Measurements from ENCODE around the gene PATE4.
"Not testable (repeated sequence)": the region's sequence is repeated elsewhere in the genome, so short reads cannot be mapped to it uniquely, and the experiment has no call there.

The PATE4 gene, protein sequence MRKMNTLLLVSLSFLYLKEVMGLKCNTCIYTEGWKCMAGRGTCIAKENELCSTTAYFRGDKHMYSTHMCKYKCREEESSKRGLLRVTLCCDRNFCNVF

DNA sequence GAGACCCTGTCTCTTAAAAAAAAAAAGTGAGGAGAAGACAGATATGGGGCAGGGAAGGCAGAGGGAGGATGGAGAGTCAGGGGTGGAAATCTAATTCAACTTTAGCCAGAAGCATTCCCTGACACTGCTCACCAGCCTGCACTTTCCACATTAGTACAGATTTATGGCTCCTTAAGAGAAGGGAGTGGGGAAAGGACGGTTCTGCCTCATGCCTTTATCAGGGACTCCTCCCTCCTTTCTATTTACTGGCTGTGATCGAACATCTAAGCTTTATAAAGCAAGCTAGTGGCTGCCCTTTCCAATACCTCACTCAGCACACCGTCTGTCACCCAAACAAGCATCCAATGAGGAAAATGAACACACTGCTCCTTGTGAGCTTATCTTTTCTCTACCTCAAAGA lies at the start of gene PATE4:
Gene PATE4, plus strand, starts transcription at position 301 of the 400 bp plus-strand sequence. Its CDS starts 44 bp downstream, at position 345.
- no peak for DNase-seq

DNA sequence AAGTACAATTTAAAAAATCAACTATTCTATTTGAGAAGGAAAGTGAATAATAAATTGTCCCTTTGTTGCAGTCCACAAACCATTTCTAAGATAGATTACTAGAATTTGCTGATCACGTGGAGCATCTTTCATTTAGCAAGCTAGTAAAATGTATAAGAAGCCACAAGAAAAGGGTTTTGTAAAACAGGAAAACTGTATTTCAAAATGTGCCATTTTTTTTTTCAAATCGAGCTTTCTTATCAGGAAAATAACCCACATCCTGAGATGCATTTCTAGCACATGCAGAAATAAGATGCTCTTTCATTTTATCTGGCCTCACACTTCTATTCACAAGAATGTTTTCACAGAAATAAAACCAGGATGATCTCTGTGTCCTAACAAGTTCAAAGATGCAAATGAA lies 48.4 kb upstream of the PATE4 start:
- no peak for DNase-seq

GRCh38 chr11:125787827-125788226 lies 45.3 kb upstream of the PATE4 start, which contains the start of gene PATE3:
Gene PATE3 (plus strand): TSS chr11:125788127. CDS start chr11:125788152, 25 bp downstream.
- no peak for DNase-seq

DNA sequence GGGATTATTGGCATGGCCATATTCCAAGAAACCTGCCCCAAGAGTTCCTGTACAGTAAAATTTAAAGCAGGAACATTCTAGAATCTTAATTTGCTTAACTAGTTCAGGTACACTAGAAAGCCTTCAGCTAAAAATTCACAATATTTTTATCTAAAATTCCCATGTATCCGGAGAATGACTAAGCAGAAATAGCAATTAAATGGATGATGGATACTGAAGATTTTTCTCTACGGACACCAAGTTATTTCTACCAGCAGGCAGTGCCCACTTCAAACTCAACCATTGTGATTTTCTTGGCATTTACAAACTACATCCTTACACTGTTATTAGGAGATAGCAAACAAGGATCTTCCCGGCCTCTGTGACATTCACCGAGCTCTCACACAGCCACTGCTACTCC lies 42.3 kb upstream of the PATE4 start:
- no peak for DNase-seq

GRCh38 chr11:125797641-125798040 lies 35.5 kb upstream of the PATE4 start:
- no peak for DNase-seq

DNA sequence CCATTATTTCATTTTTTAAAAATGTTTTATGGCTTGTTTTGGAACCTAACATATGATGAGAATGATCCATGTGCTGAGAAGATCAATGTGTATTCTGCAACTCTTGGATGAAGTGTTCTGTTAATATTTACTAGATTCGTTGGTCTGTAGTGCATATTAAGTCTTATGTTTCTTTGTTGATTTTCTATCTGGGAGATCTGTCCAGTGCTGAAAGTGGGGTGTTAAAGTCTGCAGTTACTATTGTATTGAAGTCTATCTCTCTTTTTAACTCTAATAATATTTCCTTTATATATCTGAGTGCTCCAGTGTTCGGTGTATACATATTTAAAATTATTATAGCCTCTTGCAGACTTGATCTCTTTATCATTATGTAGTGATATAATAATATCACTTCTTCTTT lies 33.3 kb upstream of the PATE4 start:
- no peak for DNase-seq

DNA sequence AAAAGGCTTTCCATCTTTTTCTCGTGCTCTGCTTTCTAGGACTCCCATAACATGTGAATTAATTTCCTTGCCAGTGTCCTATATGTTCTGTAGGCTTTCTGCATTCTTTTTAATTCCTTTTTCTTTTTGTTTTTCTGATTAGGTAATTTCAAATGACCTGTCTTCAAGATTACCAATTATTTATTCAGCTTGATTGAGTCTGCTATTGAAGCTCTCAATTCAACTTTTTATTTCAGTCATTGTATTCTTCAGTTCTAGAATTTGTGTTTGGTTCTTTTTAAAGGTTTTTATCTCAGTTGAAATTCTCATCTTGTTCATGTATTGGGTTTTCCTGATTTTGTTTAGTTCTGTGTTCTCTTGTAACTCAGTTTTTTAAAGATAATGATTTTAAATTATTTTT lies 30.7 kb upstream of the PATE4 start:
- no peak for DNase-seq

GRCh38 chr11:125807909-125808308 lies 25.2 kb upstream of the PATE4 start:
- no peak for DNase-seq

DNA sequence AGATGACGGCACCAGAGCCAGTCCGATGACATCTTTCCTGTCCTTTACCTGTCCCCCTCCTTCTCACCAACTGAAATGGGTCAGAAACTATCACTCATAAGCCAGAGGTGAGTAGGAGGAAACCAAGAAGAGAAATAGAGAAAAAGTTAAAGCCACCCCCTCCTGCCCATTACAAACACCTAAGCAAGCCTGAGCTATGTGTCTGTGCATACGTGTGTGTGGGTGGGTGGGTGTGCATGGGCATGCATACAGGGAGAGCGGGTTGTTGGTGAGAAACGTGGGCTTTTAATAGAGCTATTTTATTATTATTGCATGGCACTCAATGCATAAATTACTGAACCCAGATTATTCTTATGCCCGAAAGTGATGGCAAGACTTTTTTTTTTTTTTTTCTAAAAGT lies 2.6 kb downstream of the PATE4 start:
- no peak for DNase-seq

GRCh38 chr11:125842321-125842948 lies 9.3 kb downstream of the PATE4 start:
- no peak for DNase-seq

DNA sequence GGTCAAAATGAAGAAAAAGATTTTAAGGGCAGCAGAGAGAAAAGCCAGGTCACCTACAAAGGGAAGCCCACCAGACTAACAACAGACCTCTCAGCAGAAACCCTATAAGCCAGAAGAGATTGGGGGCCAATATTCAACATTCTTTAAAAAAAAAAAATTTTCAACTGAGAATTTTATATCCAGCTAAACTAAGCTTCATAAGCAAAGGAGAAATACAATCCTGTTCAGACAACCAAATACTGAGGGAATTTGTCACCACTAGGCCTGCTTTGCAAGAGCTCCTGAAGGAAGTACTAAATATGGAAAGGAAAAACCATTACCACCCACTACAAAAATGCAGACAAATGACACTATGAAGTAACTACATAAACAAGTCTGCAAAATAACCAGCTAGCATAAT lies 13.1 kb downstream of the PATE4 start:
- no peak for DNase-seq

DNA sequence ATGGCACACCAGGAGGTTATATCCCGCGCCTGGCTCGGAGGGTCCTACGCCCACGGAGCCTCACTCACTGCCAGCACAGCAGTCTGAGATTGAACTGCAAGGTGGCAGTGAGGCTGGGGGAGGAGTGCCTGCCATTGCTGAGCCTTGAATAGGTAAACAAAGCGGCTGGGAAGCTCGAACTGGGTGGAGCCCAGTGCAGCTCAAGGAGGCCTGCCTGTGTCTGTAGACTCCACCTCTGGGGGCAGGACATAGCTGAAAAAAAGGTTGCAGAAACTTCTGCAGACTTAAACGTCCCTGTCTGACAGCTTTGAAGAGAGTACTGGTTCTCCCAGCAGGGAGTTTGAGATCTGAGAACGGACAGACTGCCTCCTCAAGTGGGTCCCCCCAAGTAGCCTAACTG lies 24.6 kb downstream of the PATE4 start:
- DNase-seq = not testable (repeated sequence)

- not testable (repeated sequence) for DNase-seq
These were observed 29.7 kb downstream of the PATE4 start for GRCh38 chr11:125862786-125863185.

- DNase-seq = not testable (repeated sequence)
These were observed 32.2 kb downstream of the PATE4 start for GRCh38 chr11:125865354-125865753.

DNA sequence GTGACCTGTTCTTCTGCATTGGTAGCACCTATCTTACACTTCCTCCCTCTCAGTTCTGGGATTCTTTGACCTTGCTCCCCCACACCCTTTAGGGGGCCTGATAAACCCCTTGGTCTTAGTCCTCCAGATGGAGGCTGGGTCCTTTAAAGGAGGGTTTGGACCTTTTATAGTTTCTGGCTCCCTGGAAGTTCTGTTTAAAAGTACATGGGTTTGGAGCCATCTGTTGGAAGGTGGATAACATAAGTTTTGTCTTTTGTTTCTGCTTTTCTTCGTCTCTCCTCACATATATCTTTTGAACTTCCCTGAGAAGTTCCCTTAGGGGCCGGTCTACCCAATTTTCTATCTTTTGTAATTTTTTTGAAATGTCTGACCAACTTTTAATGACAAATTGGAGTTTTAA lies 36.4 kb downstream of the PATE4 start:
- no peak for DNase-seq

- no peak for DNase-seq
These were observed 38.4 kb downstream of the PATE4 start for GRCh38 chr11:125871391-125872137.

DNA sequence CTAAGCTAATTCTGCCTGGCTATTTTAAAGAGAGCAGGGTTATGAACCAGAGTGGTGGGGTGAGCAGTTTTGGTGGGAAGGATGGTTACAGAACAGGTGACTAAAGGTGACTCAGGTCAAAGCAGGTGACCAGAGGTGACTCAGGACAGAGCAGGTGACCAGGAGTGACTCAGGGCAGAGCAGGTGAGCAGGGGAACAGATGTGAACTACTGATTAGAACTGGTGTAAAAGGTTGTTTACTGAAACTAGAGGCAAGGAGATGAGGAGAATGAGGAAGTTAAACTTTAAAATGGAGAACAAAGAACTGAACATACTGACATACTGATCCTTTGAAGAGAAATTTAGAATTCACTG lies 39.0 kb downstream of the PATE4 start:
- no peak for DNase-seq

DNA sequence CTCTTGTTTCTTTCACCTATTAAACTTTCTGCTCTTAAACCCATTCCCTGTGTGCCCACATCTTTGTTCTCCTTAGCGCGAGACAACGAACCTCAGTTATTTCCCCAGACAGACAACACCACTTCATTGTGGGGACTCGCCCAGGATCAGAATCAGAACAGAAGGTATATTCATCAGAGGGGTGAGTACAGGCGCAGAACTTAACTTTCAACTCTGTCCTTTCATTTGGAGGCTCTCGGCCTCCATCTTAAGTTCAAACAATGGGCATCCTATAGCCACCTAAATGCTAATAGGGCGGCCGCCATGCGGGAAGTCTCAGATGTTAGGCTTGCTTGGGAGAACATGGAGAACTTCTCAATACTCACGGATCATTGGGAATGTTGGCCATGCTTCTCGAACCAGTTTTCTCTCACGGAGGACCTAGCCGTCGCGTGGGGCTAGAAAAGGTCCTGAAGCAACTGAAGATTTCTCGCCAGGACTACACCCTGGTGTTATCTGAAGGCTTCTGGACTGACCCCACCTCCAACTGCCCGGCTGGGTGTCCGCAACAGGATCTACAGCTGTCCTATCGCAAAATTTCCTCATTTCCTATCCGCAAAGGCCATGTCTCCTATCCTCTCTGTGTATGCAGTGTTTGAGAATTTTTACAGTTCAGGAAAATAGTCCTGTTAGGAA lies 40.9 kb downstream of the PATE4 start:
- no peak for DNase-seq

GRCh38 chr11:125874556-125875124 lies 41.5 kb downstream of the PATE4 start:
- peak; percentile 34 for DNase-seq

DNA sequence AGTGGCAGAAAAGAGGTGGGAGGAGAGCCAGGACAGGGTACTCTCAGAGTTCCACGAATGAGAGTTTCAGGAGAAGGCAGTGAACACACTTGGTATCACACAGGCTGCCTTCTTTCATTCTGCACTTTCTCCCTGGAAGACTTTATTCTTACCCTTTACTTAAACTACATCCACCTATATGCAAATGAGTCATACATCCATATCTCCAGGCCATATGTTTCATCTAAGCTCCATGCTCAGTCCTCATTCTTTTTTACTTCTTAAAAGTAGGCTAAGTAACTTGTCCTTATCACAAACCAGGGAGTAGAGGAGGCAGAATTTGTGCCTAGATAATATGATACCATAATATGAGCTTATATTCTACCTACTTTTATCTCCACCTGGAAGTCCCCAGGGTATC lies 48.2 kb downstream of the PATE4 start:
- no peak for DNase-seq

GRCh38 chr11:125883375-125883774 lies 50.3 kb downstream of the PATE4 start:
- no peak for DNase-seq

DNA sequence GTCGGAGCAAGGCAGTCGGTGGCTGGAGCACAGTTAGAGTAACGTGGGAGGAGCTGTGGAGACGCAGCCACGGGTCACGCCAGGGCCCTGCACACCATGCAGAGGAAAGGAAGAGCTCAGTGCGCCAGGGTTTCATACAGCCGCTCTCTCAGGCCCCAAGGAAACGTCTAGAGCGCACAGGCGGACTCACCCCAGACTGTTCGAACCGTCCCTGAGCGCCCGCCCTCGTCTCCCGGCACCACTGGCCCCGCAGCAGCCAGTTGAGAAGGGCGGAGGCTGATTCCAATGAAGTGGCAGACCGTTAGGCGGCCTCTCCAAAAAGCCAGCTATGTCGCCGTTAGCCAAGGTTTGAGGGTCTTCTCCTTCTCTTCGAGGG lies 53.9 kb downstream of the PATE4 start:
- no peak for DNase-seq
